Right lobe of liver (tissue), 4 donors: Measurements from ENCODE around the gene IL6ST.

Experiments used
- CTCF ChIP-seq, 4 donors: fragments of 200-600 bp in 3 of 4; fragments of 450-650 bp in 1 of 4; IDR thresholded peaks; one replicate each; pipeline versions ENCODE4 v1.5.1 to v1.8.0; 2016 to 2022; ENCODE audit warnings: antibody characterized with exemption in 4 of 4, mild to moderate bottlenecking in 2 of 4
- POLR2A ChIP-seq: fragments of 450-650 bp; IDR thresholded peaks from one replicate; pipeline ENCODE4 v1.6.1; 2017; ENCODE audit warnings: antibody characterized with exemption, mild to moderate bottlenecking
- donor health status: DM: no; HTN: no; CAD: no.
- donor health status: DM: no; HTN: no; CAD: no.
- donor health status: DM: no; HTN: yes; CAD: no.

GRCh38 chr5:55905251-55905650, 89.5 kb downstream of the IL6ST start:
- TF ChIP-seq CTCF (IDR thresholded peaks at IDR 0.05) (no peak), POLR2A (no peak)
